Stimulated activated CD4-positive, alpha-beta T cell treated with anti-CD3 and anti-CD28 coated beads, Interleukin-15, amount 100 ng/mL, for 24 hours (primary cell): ENCODE results near the gene INO80D.
"Not testable (repeated sequence)": the region's sequence is repeated elsewhere in the genome, so short reads cannot be mapped to it uniquely, and the experiment has no call there.

ENCODE experiments used
- DNase-seq: peaks from one replicate; pipeline ENCODE4 v3.0.0-alpha.2; 2020

Gene INO80D

GRCh38 chr2:206023183-206023582, 62.8 kb downstream of the INO80D start:
- DNase-seq, result no peak

- no peak for DNase-seq
These were observed 65.8 kb downstream of the INO80D start for GRCh38 chr2:206020171-206020570.

GRCh38 chr2:206015746-206016145, 70.2 kb downstream of the INO80D start:
- DNase-seq, result not testable (repeated sequence)

GRCh38 chr2:206011795-206012194, 74.2 kb downstream of the INO80D start:
- no peak for DNase-seq

GRCh38 chr2:206011018-206011614, 74.9 kb downstream of the INO80D start:
- no peak for DNase-seq

GRCh38 chr2:206004004-206004693, 81.8 kb downstream of the INO80D start:
- peak; percentile 20 for DNase-seq

- DNase-seq, result no peak
These were observed 83.5 kb downstream of the INO80D start for GRCh38 chr2:206002440-206002839.

GRCh38 chr2:206001912-206002311, 84.1 kb downstream of the INO80D start:
- DNase-seq, result no peak

GRCh38 chr2:206000776-206001175, 85.2 kb downstream of the INO80D start:
- DNase-seq, result no peak

GRCh38 chr2:205998583-205998982, 87.4 kb downstream of the INO80D start:
- no peak for DNase-seq

- no peak for DNase-seq
These were observed 89.8 kb downstream of the INO80D start for GRCh38 chr2:205996161-205996560.

GRCh38 chr2:205995260-205995659, 90.7 kb downstream of the INO80D start:
- DNase-seq, result no peak

- no peak for DNase-seq
These were observed 91.6 kb downstream of the INO80D start for GRCh38 chr2:205994344-205994743.

GRCh38 chr2:205990104-205990503, 95.9 kb downstream of the INO80D start:
- DNase-seq, result no peak

- DNase-seq, result no peak
These were observed 96.5 kb downstream of the INO80D start for GRCh38 chr2:205989271-205990071.

GRCh38 chr2:205988681-205989080, 97.3 kb downstream of the INO80D start:
- not testable (repeated sequence) for DNase-seq

- DNase-seq, result no peak
These were observed 97.7 kb downstream of the INO80D start for GRCh38 chr2:205988274-205988673.

- DNase-seq, result not testable (repeated sequence)
These were observed 99.6 kb downstream of the INO80D start for GRCh38 chr2:205986334-205986733.

GRCh38 chr2:205984381-205984780, 101.6 kb downstream of the INO80D start:
- DNase-seq, result no peak

GRCh38 chr2:205982776-205983327, 103.1 kb downstream of the INO80D start:
- DNase-seq, result no peak

GRCh38 chr2:205978728-205979127, 107.2 kb downstream of the INO80D start:
- DNase-seq, result not testable (repeated sequence)

- DNase-seq, result not testable (repeated sequence)
These were observed 108.3 kb downstream of the INO80D start for GRCh38 chr2:205977699-205978098.

GRCh38 chr2:205976934-205977659, 108.9 kb downstream of the INO80D start:
- not testable (repeated sequence) for DNase-seq
